Uterus (tissue), 2 donors: ENCODE measurements around the gene TMCO1.

ENCODE experiments used
- CTCF ChIP-seq, 4 experiments: fragments of 200-600 bp in 2 of 4; fragments of 450-650 bp in 2 of 4; sonication (generic) in 2 of 4; IDR thresholded peaks; one replicate each; pipeline ENCODE4 v1.5.1; 2016 to 2019; ENCODE audit warnings: antibody characterized with exemption in 4 of 4, mild to moderate bottlenecking in 2 of 4, moderate library complexity in 1 of 4
- POLR2A ChIP-seq, 2 donors: fragments of 450-650 bp; IDR thresholded peaks; one replicate each; pipeline ENCODE4 v1.6.1; 2016; ENCODE audit warnings: antibody characterized with exemption in 2 of 2, mild to moderate bottlenecking in 1 of 2, moderate library complexity in 1 of 2

- TF ChIP-seq POLR2A (IDR thresholded peaks at IDR 0.05) (no peak), CTCF (IDR thresholded peaks at IDR 0.05) (no peak)
Measured at GRCh38 chr1:165764277-165764676, 4.4 kb downstream of the TMCO1 start.
